IMR-90 (cell line): ENCODE results near the gene CBLIF. TPM values are rescaled to one million over a fixed set of nuclear protein-coding genes. Genes with fewer than 3 reads are reported as not detected.

Experiments
- ATAC-seq: fragments of 200-7000 bp; cut with Tn5 transposase; 2 replicates; pipeline ENCODE4 v1.9.1; 2020; ENCODE audit warnings: low read depth, mild to moderate bottlenecking, moderate library complexity
- BruUV-seq: library from RNA; stranded (reverse); fragments of 400-500 nt; replicated peaks from 2 replicates; lab custom pipeline; 2021; lab: Mats Ljungman, UMichigan
- CTCF ChIA-PET: fragments of 300-600 bp; formaldehyde crosslinking; extraction: SDS; loops from one replicate; lab custom pipeline; 2021; ENCODE audit warnings: antibody characterized with exemption; lab: Yijun Ruan, JAX
- POLR2A ChIA-PET: fragments of 300-600 bp; sonication (Branson Sonifier 250); formaldehyde crosslinking; loops from one replicate; lab custom pipeline; 2022; ENCODE audit warnings: antibody characterized with exemption; ENCODE audit not compliant: unreplicated experiment; lab: Charles Lee
- DNase-seq: peaks from one replicate; pipeline ENCODE4 v3.0.0; 2013
- H2AFZ ChIP-seq: replicated peaks from 2 replicates; pipeline ENCODE3; 2013; ENCODE audit warnings: low read length, mild to moderate bottlenecking; ENCODE audit not compliant: poor library complexity
- H2AK5ac ChIP-seq: 2 replicates; pipeline ENCODE4 v1.6.1; 2013; ENCODE audit warnings: low read depth, low read length, inconsistent platforms
- H2AK9ac ChIP-seq: replicated peaks from 2 replicates; pipeline ENCODE3; 2013; ENCODE audit warnings: mild to moderate bottlenecking, low read depth, low read length, moderate library complexity; ENCODE audit not compliant: poor library complexity
- H2BK120ac ChIP-seq: 2 replicates; pipeline ENCODE4 v1.6.1; 2013; ENCODE audit warnings: low read depth, low read length, inconsistent platforms
- H2BK15ac ChIP-seq: 3 replicates; pipeline ENCODE4 v1.6.1; 2013; ENCODE audit warnings: low read depth, low read length, inconsistent platforms
- H2BK20ac ChIP-seq: 2 replicates; pipeline ENCODE4 v1.6.1; 2013; ENCODE audit warnings: low read depth, mild to moderate bottlenecking, inconsistent platforms, low read length, moderate library complexity
- H2BK5ac ChIP-seq: 2 replicates; pipeline ENCODE4 v1.6.1; 2013; ENCODE audit warnings: mild to moderate bottlenecking, low read depth, low read length, inconsistent platforms; ENCODE audit not compliant: poor library complexity, severe bottlenecking
- H3K14ac ChIP-seq: replicated peaks from 2 replicates; pipeline ENCODE4 v1.6.1; 2013; ENCODE audit warnings: low read depth, low read length, inconsistent platforms
- H3K18ac ChIP-seq: 2 replicates; pipeline ENCODE4 v1.6.1; 2013; ENCODE audit warnings: low read depth, low read length, control low read depth
- H3K23ac ChIP-seq: 2 replicates; pipeline ENCODE4 v1.6.1; 2013; ENCODE audit warnings: low read depth, low read length, inconsistent platforms
- H3K27ac ChIP-seq: 2 replicates; pipeline ENCODE4 v1.5.1; 2013; ENCODE audit warnings: mild to moderate bottlenecking, control low read depth, low read length; ENCODE audit not compliant: insufficient read depth
- H3K27me3 ChIP-seq: 2 replicates; pipeline ENCODE4 v1.6.1; 2013; ENCODE audit warnings: low read length; ENCODE audit not compliant: control insufficient read depth, insufficient read depth
- H3K36me3 ChIP-seq: 2 replicates; pipeline ENCODE4 v1.6.1; 2013; ENCODE audit warnings: low read length, mixed read lengths; ENCODE audit not compliant: control insufficient read depth, insufficient read depth
- H3K4ac ChIP-seq: 2 replicates; pipeline ENCODE4 v1.6.1; 2013; ENCODE audit warnings: low read depth, low read length, inconsistent platforms
- H3K4me1 ChIP-seq: 2 replicates; pipeline ENCODE4 v1.6.1; 2013; ENCODE audit warnings: low read length, mixed read lengths; ENCODE audit not compliant: control insufficient read depth, insufficient read depth
- H3K4me2 ChIP-seq: 2 replicates; pipeline ENCODE4 v1.6.1; 2013; ENCODE audit warnings: low read depth, mild to moderate bottlenecking, control low read depth, low read length, moderate library complexity
- H3K4me3 ChIP-seq: 2 replicates; pipeline ENCODE4 v1.5.1; 2013; ENCODE audit warnings: low read depth, mild to moderate bottlenecking, control low read depth, low read length, moderate library complexity; ENCODE audit not compliant: insufficient read depth
- H3K56ac ChIP-seq: 2 replicates; pipeline ENCODE4 v1.6.1; 2013; ENCODE audit warnings: low read length, inconsistent platforms; ENCODE audit not compliant: insufficient read depth; ENCODE audit errors: extremely low read depth
- H3K79me1 ChIP-seq, 2 experiments: 2 replicates each; pipeline ENCODE4 v1.6.1; 2013; ENCODE audit warnings: low read length in 2 of 2, inconsistent platforms in 1 of 2, low read depth in 1 of 2
- H3K9ac ChIP-seq: 2 replicates; pipeline ENCODE4 v1.6.1; 2013; ENCODE audit warnings: low read depth, low read length, control low read depth
- H3K9me1 ChIP-seq: 2 replicates; pipeline ENCODE4 v1.6.1; 2013; ENCODE audit warnings: low read length, inconsistent platforms; ENCODE audit not compliant: insufficient read depth
- H3K9me3 ChIP-seq: 2 replicates; pipeline ENCODE4 v1.6.1; 2013; ENCODE audit warnings: low read length; ENCODE audit not compliant: control insufficient read depth, insufficient read depth
- H4K20me1 ChIP-seq: 2 replicates; pipeline ENCODE4 v1.6.1; 2013; ENCODE audit warnings: low read length, inconsistent platforms; ENCODE audit not compliant: insufficient read depth
- H4K5ac ChIP-seq: 2 replicates; pipeline ENCODE4 v1.6.1; 2013; ENCODE audit warnings: mild to moderate bottlenecking, low read depth, low read length, control low read depth
- H4K8ac ChIP-seq, 2 experiments: 2 replicates each; pipeline ENCODE4 v1.6.1; 2013; ENCODE audit warnings: low read depth in 2 of 2, low read length in 2 of 2, control low read depth in 1 of 2, inconsistent platforms in 1 of 2
- H4K91ac ChIP-seq: 2 replicates; pipeline ENCODE4 v1.6.1; 2013; ENCODE audit warnings: low read depth, low read length, inconsistent platforms; ENCODE audit not compliant: insufficient read depth
- CHD1 ChIP-seq: IDR thresholded peaks from 2 replicates; pipeline ENCODE4 v1.6.1; 2012; ENCODE audit warnings: low read depth, low read length, improper control_type of control experiment
- CTCF ChIP-seq: conservative IDR thresholded peaks from 2 replicates; pipeline ENCODE4 v1.5.1; 2012; ENCODE audit warnings: mild to moderate bottlenecking, low read depth, low read length, improper control_type of control experiment
- ELK1 ChIP-seq: fragments of 150-350 bp; IDR thresholded peaks from 2 replicates; pipeline ENCODE4 v1.6.1; 2016; ENCODE audit warnings: low read depth, mild to moderate bottlenecking, low read length, moderate library complexity, borderline replicate concordance
- MAFK ChIP-seq: IDR thresholded peaks from 2 replicates; pipeline ENCODE4 v1.6.1; 2012; ENCODE audit warnings: low read depth, low read length, improper control_type of control experiment
- NFE2L2 ChIP-seq: fragments of 150-350 bp; IDR thresholded peaks from 2 replicates; pipeline ENCODE4 v1.6.1; 2016; ENCODE audit warnings: low read depth, mild to moderate bottlenecking, low read length
- POLR2A ChIP-seq: IDR thresholded peaks from 2 replicates; pipeline ENCODE4 v1.6.1; 2012; ENCODE audit warnings: mild to moderate bottlenecking, low read depth, low read length
- RAD21 ChIP-seq: IDR thresholded peaks from 2 replicates; pipeline ENCODE4 v1.6.1; 2012; ENCODE audit warnings: low read length, improper control_type of control experiment
- RCOR1 ChIP-seq: IDR thresholded peaks from 2 replicates; pipeline ENCODE4 v1.6.1; 2012; ENCODE audit warnings: mild to moderate bottlenecking, low read length, improper control_type of control experiment; ENCODE audit not compliant: insufficient replicate concordance
- SMC3 ChIP-seq: fragments of 150-350 bp; IDR thresholded peaks from 2 replicates; pipeline ENCODE4 v1.6.1; 2016; ENCODE audit warnings: low read depth, mild to moderate bottlenecking, antibody characterized with exemption, low read length, moderate library complexity
- dilution Hi-C: fragments of 300-500 bp; cut with HindIII; formaldehyde crosslinking; loops from one replicate; pipeline ENCODE4 v1.14.3; 2018; ENCODE audit warnings: low sequenced_read_pairs; ENCODE audit not compliant: unreplicated experiment
- in situ Hi-C: fragments of 300-500 bp; cut with MboI; formaldehyde crosslinking; loops from 3 replicates; pipeline ENCODE4 v1.14.3; 2019; ENCODE audit warnings: low sequenced_read_pairs, inconsistent platforms, mixed read lengths
- intact Hi-C: fragments of 100-400 bp; cut with micrococcal nuclease; formaldehyde crosslinking; loops from 2 replicates; pipeline ENCODE4 v1.10.0; 2022
- polyA plus RNA-seq, 3 experiments: library from polyadenylated mRNA; depleted of rRNA; stranded (reverse); fragments of >200 nt; gene quantifications; 2 replicates each; pipeline ENCODE4 v1.2.3, GENCODE V29; 2012; ENCODE audit warnings: low replicate concordance in 1 of 3
- total RNA-seq: library from RNA; depleted of rRNA; stranded (reverse); fragments of >200 nt; gene quantifications from 2 replicates; pipeline ENCODE4 v1.2.3, GENCODE V29; 2012
- TF ChIP-seq, protein P1 (sequence below): fragments of 150-350 bp; IDR thresholded peaks from 2 replicates; pipeline ENCODE4 v1.6.1; 2017; ENCODE audit warnings: mild to moderate bottlenecking, antibody characterized with exemption, low read length, low read depth

The CBLIF gene
- total and polyA plus RNA-seq, 2 of the 4 experiments (the other 2 are of a cell fraction), result not detected

- ChIA-PET CTCF (interaction anchor here (0.7 kb wide), 1 partner anchor 79 kb away, joined by 3 read pairs; no protein-coding TSS in a partner anchor), POLR2A (no interaction called here)
- H3K4me1 ChIP-seq, result no peaks in the 10 kb centered on the region
- no peaks in the 10 kb centered on the region for H3K27me3 ChIP-seq
- no peak overlapping the region for H2BK120ac ChIP-seq
- no peaks in the 10 kb centered on the region for H3K9me1 ChIP-seq
- H4K20me1 ChIP-seq, result no peaks in the 10 kb centered on the region
- no peak overlapping the region for H4K91ac ChIP-seq
- no peak overlapping the region for H3K14ac ChIP-seq
- no peak overlapping the region for H2BK20ac ChIP-seq
- H3K23ac ChIP-seq, result no peak overlapping the region
- H3K4ac ChIP-seq, result no peak overlapping the region
- H2AK5ac ChIP-seq, result no peak overlapping the region
- no peak overlapping the region for H3K56ac ChIP-seq
- no peak for TF ChIP-seq RAD21
- TF ChIP-seq, protein P1, sequence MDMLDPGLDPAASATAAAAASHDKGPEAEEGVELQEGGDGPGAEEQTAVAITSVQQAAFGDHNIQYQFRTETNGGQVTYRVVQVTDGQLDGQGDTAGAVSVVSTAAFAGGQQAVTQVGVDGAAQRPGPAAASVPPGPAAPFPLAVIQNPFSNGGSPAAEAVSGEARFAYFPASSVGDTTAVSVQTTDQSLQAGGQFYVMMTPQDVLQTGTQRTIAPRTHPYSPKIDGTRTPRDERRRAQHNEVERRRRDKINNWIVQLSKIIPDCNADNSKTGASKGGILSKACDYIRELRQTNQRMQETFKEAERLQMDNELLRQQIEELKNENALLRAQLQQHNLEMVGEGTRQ, result no peak
- no peak for TF ChIP-seq CTCF
- no peak for TF ChIP-seq RCOR1
- no peak for TF ChIP-seq POLR2A
- TF ChIP-seq NFE2L2, result no peak
- no peak for TF ChIP-seq MAFK
- no peak for TF ChIP-seq CHD1
- no peak for TF ChIP-seq ELK1
- TF ChIP-seq SMC3, result no peak
- H3K27ac ChIP-seq, result no peak overlapping the region
- no peak overlapping the region for H2BK15ac ChIP-seq
- no peak overlapping the region for H3K4me3 ChIP-seq
- dilution Hi-C loops, result no loop called here
- H3K9ac ChIP-seq, result no peak overlapping the region
- H3K79me1 ChIP-seq, result no peaks in the 10 kb centered on the region
- no peak for DNase-seq
- ATAC-seq, result no peak
- no peak overlapping the region for H2AK9ac ChIP-seq
- no peak overlapping the region for H3K18ac ChIP-seq
- no peak overlapping the region for H4K8ac ChIP-seq
- H2AFZ ChIP-seq, result no peak overlapping the region
- no peaks in the 10 kb centered on the region for H3K36me3 ChIP-seq
- no TSS peak for BruUV-seq
- intact Hi-C loops, result no loop called here
- in situ Hi-C loops, result loop anchor here (25.0 kb wide), 1 partner anchor 348 kb away; the partner anchor contains the start of gene MS4A6A
- no peak overlapping the region for H3K4me2 ChIP-seq
- H3K9me3 ChIP-seq, result no peaks in the 10 kb centered on the region
- no peak overlapping the region for H4K5ac ChIP-seq
- H2BK5ac ChIP-seq, result no peak overlapping the region
Measured at GRCh38 chr11:59839615-59840014, 5.7 kb downstream of the CBLIF start.
